Measurements from ENCODE around the gene EFR3B.

Gene EFR3B

DNA sequence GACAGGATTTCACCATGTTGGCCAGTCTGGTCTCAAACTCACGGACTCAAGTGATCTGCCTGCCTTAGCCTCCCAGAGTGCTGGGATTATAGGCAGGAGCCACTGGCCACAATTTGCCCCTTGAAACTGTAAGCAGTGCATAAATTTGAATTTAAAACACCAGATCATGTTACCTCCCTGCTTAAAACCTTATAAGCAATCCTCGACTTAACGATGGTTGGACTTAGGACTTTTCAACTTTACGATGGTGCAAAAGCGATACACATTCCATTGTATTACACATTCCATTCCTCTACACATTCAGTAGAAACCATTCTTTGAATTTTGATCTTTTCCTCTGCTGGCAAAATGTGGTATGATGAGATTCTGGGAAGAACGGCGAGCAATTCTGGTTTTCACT is 23.2 kb upstream of the EFR3B start:
- DNase-seq = no peak
- no peak overlapping the region for H3K4ac ChIP-seq (ENCODE audit: low read depth, low read length)
- no peak overlapping the region for H2BK15ac ChIP-seq (replicated peaks; ENCODE audit: low read depth)
- no peak overlapping the region for H3K23ac ChIP-seq (ENCODE audit: low read length)
- no peak overlapping the region for H2BK120ac ChIP-seq (ENCODE audit: low read depth, low read length)
- no peak overlapping the region for H3K56ac ChIP-seq (ENCODE audit: low read length)
- H3K36me3 ChIP-seq (ENCODE audit: control insufficient read depth, insufficient read depth, low read length) = no peaks in the 10 kb centered on the region
- H3K9ac ChIP-seq (ENCODE audit: low read length) = no peak overlapping the region
- H3K4me1 ChIP-seq (ENCODE audit: control insufficient read depth, low read depth, low read length) = no peaks in the 10 kb centered on the region
- no peak overlapping the region for H3K4me3 ChIP-seq (ENCODE audit: low read length)
- H4K5ac ChIP-seq (ENCODE audit: low read length) = no peak overlapping the region
- no peak overlapping the region for H2BK5ac ChIP-seq (ENCODE audit: low read length)
- no peaks in the 10 kb centered on the region for H3K79me1 ChIP-seq (ENCODE audit: low read length)
- H3K27me3 ChIP-seq (ENCODE audit: insufficient read depth, low read length, poor library complexity) = no peaks in the 10 kb centered on the region
- H4K8ac ChIP-seq (ENCODE audit: low read depth, low read length) = no peak overlapping the region
- H3K18ac ChIP-seq (ENCODE audit: low read length) = no peak overlapping the region
- no peak overlapping the region for H2AK5ac ChIP-seq (ENCODE audit: low read length)
- WGBS (ENCODE audit: extremely low coverage, insufficient coverage, low lambda C conversion rate) = no CpG with 5 or more reads among the region's 7 CpGs
- H3K79me2 ChIP-seq (ENCODE audit: control insufficient read depth, insufficient read depth, low read length) = no peaks in the 10 kb centered on the region
- no peak overlapping the region for H3K27ac ChIP-seq (ENCODE audit: low read depth, low read length)
- H3K4me2 ChIP-seq (ENCODE audit: low read length) = no peak overlapping the region

DNA sequence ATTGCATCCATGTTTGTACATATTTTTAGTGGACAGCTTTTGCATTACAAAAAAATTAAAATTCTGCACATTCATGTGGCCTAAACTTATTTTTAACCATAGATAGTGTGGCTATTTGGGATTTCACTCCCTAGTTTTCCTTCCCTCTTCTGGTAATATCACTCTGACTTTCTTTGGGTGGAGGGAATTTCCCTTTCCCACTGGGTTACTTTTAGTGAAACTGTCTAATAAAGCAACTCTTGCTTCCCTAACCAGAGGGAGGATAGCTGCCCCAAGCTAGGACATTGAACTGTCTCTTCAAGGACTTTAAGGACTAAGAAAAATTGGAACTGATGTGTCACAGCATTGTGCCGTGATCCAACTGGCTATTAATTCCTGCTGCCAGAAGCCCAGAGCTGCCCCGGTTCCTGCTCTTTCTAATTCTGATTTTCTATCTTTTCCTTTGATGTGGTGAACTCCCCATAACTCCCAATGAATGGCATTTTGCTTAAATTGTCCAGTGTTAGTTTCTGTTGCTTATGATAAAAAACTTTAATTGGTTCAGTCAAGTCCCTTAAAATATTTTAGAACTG is 20.0 kb upstream of the EFR3B start:
- Histone ChIP-seq H3K36me3 (ENCODE audit: control insufficient read depth, insufficient read depth, low read length) (no peaks in the 10 kb centered on the region), H2BK120ac (ENCODE audit: low read depth, low read length) (no peak overlapping the region), H3K4me2 (ENCODE audit: low read length) (no peak overlapping the region), H3K4ac (ENCODE audit: low read depth, low read length) (no peak overlapping the region), H2BK15ac (replicated peaks; ENCODE audit: low read depth) (no peak overlapping the region), H3K79me1 (ENCODE audit: low read length) (no peaks in the 10 kb centered on the region), H3K18ac (ENCODE audit: low read length) (no peak overlapping the region), H3K79me2 (ENCODE audit: control insufficient read depth, insufficient read depth, low read length) (no peaks in the 10 kb centered on the region), H3K9ac (ENCODE audit: low read length) (no peak overlapping the region), H3K56ac (ENCODE audit: low read length) (no peak overlapping the region), H4K8ac (ENCODE audit: low read depth, low read length) (no peak overlapping the region), H3K27me3 (ENCODE audit: insufficient read depth, low read length, poor library complexity) (no peaks in the 10 kb centered on the region), H3K27ac (ENCODE audit: low read depth, low read length) (no peak overlapping the region), H3K4me3 (ENCODE audit: low read length) (no peak overlapping the region), H3K4me1 (ENCODE audit: control insufficient read depth, low read depth, low read length) (no peaks in the 10 kb centered on the region), H4K5ac (ENCODE audit: low read length) (no peak overlapping the region), H2BK5ac (ENCODE audit: low read length) (no peak overlapping the region), H2AK5ac (ENCODE audit: low read length) (no peak overlapping the region), H3K23ac (ENCODE audit: low read length) (no peak overlapping the region)
- no peak for DNase-seq
- no CpG with 5 or more reads among the region's 2 CpGs for WGBS (ENCODE audit: extremely low coverage, insufficient coverage, low lambda C conversion rate)

DNA sequence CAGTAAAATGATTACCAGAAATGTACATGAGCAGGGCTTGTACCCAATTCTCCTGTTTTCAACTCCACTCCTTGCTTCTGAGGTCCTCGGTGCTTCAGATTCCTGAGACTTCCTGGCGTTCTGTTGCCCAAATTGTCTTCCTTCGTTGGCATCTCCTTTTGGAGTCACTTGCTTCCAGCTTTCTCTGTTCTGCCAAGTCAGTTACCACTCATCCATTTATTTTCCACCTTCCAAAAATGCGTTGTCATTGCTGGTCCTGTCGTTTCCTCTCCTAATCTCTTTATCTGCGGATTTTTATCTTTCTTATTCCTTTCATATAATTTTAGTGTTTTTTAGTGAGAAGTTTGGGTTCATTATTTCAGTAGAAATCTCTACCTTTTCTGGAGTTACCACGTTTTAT is 18.5 kb upstream of the EFR3B start:
- DNase-seq = no peak
- no peak overlapping the region for H2BK15ac ChIP-seq (replicated peaks; ENCODE audit: low read depth)
- no peaks in the 10 kb centered on the region for H3K4me1 ChIP-seq (ENCODE audit: control insufficient read depth, low read depth, low read length)
- no peaks in the 10 kb centered on the region for H3K36me3 ChIP-seq (ENCODE audit: control insufficient read depth, insufficient read depth, low read length)
- H3K23ac ChIP-seq (ENCODE audit: low read length) = no peak overlapping the region
- H4K5ac ChIP-seq (ENCODE audit: low read length) = no peak overlapping the region
- no peak overlapping the region for H3K4ac ChIP-seq (ENCODE audit: low read depth, low read length)
- no peak overlapping the region for H3K18ac ChIP-seq (ENCODE audit: low read length)
- no peak overlapping the region for H3K4me3 ChIP-seq (ENCODE audit: low read length)
- H3K56ac ChIP-seq (ENCODE audit: low read length) = no peak overlapping the region
- no peaks in the 10 kb centered on the region for H3K79me1 ChIP-seq (ENCODE audit: low read length)
- H3K79me2 ChIP-seq (ENCODE audit: control insufficient read depth, insufficient read depth, low read length) = no peaks in the 10 kb centered on the region
- whole genome bisulfite sequencing (ENCODE audit: extremely low coverage, insufficient coverage, low lambda C conversion rate) = no CpG with 5 or more reads among the region's 7 CpGs
- H3K4me2 ChIP-seq (ENCODE audit: low read length) = no peak overlapping the region
- H4K8ac ChIP-seq (ENCODE audit: low read depth, low read length) = no peak overlapping the region
- no peak overlapping the region for H2AK5ac ChIP-seq (ENCODE audit: low read length)
- H3K27me3 ChIP-seq (ENCODE audit: insufficient read depth, low read length, poor library complexity) = no peaks in the 10 kb centered on the region
- H2BK5ac ChIP-seq (ENCODE audit: low read length) = no peak overlapping the region
- no peak overlapping the region for H2BK120ac ChIP-seq (ENCODE audit: low read depth, low read length)
- H3K9ac ChIP-seq (ENCODE audit: low read length) = no peak overlapping the region
- H3K27ac ChIP-seq (ENCODE audit: low read depth, low read length) = no peak overlapping the region

DNA sequence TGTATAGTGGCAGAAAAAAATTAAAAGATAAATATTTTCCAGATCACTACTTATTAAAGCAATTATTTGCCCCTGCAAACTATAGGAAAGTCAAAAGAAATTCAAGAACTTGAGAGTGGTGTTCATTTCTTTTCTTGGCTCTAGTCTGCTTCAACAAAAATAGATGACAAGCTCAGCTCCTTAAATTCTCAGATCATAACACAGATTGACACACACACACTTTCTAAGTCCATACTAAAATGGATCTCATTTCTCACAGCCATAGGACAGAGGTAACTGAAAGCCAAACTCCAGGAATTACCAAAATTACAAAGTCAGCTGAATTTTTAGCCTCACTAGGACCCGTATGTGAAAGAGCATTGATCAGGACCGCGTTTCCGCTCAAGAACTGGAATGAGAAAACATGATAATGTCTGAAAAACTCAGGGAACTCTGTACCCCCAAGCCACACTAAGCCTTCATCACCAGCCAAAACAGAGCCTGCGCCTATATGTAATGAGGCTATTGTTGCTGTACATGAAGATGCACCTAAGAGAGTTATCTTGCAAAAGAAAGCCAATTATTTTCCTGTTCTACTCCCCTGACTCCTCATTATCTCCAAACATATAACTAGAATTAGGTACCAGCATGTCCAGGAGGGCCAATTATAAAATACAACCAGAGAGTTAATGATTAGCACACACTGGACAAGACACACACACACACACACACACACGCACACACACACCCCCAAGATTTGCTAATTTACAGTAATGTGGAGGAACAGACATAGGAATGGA is 16.5 kb upstream of the EFR3B start:
- Histone ChIP-seq H3K36me3 (ENCODE audit: control insufficient read depth, insufficient read depth, low read length) (no peaks in the 10 kb centered on the region), H3K4ac (ENCODE audit: low read depth, low read length) (no peak overlapping the region), H2BK5ac (ENCODE audit: low read length) (no peak overlapping the region), H3K4me2 (ENCODE audit: low read length) (no peak overlapping the region), H3K9ac (ENCODE audit: low read length) (no peak overlapping the region), H2BK120ac (ENCODE audit: low read depth, low read length) (no peak overlapping the region), H3K79me2 (ENCODE audit: control insufficient read depth, insufficient read depth, low read length) (no peaks in the 10 kb centered on the region), H4K5ac (ENCODE audit: low read length) (no peak overlapping the region), H3K27me3 (ENCODE audit: insufficient read depth, low read length, poor library complexity) (no peaks in the 10 kb centered on the region), H3K18ac (ENCODE audit: low read length) (no peak overlapping the region), H2AK5ac (ENCODE audit: low read length) (no peak overlapping the region), H3K4me3 (ENCODE audit: low read length) (no peak overlapping the region), H3K23ac (ENCODE audit: low read length) (no peak overlapping the region), H3K4me1 (ENCODE audit: control insufficient read depth, low read depth, low read length) (no peaks in the 10 kb centered on the region), H2BK15ac (replicated peaks; ENCODE audit: low read depth) (no peak overlapping the region), H3K79me1 (ENCODE audit: low read length) (no peaks in the 10 kb centered on the region), H3K27ac (ENCODE audit: low read depth, low read length) (no peak overlapping the region), H4K8ac (ENCODE audit: low read depth, low read length) (no peak overlapping the region), H3K56ac (ENCODE audit: low read length) (no peak overlapping the region)
- WGBS (ENCODE audit: extremely low coverage, insufficient coverage, low lambda C conversion rate) = no CpG with 5 or more reads among the region's 6 CpGs
- DNase-seq = no peak

DNA sequence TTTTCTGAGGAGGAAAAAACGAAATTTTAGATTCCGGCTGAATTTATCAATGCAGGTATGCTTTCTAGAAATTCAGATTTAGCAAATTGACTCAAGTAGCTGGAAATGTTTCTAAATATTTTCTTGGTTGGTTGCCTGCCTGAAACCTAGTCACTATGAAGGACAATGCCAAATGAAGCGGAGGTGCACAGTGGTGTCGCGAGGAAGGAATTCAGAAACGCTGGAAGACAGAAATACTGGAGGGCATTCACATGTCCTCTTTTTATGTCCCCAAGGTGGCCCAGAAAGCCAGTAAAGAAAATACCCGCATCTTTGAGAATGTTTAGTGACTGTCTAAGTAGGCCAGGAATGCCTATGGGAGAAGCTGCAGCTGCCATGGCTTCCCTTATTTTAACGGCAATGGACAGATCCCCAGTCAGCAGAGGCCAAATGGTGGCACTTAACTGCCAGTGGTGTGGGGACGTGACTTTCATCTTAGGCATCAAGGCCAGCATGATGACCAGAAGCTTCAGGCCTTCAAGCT is 15.8 kb upstream of the EFR3B start:
- H4K5ac ChIP-seq (ENCODE audit: low read length) = no peak overlapping the region
- DNase-seq = no peak
- no peak overlapping the region for H3K18ac ChIP-seq (ENCODE audit: low read length)
- H3K36me3 ChIP-seq (ENCODE audit: control insufficient read depth, insufficient read depth, low read length) = no peaks in the 10 kb centered on the region
- H4K8ac ChIP-seq (ENCODE audit: low read depth, low read length) = no peak overlapping the region
- H2AK5ac ChIP-seq (ENCODE audit: low read length) = no peak overlapping the region
- H3K4me1 ChIP-seq (ENCODE audit: control insufficient read depth, low read depth, low read length) = no peaks in the 10 kb centered on the region
- H3K23ac ChIP-seq (ENCODE audit: low read length) = no peak overlapping the region
- H3K56ac ChIP-seq (ENCODE audit: low read length) = no peak overlapping the region
- H2BK120ac ChIP-seq (ENCODE audit: low read depth, low read length) = no peak overlapping the region
- no peak overlapping the region for H2BK15ac ChIP-seq (replicated peaks; ENCODE audit: low read depth)
- no peaks in the 10 kb centered on the region for H3K79me1 ChIP-seq (ENCODE audit: low read length)
- WGBS (ENCODE audit: extremely low coverage, insufficient coverage, low lambda C conversion rate) = no CpG with 5 or more reads among the region's 9 CpGs
- no peak overlapping the region for H3K9ac ChIP-seq (ENCODE audit: low read length)
- H3K79me2 ChIP-seq (ENCODE audit: control insufficient read depth, insufficient read depth, low read length) = no peaks in the 10 kb centered on the region
- no peak overlapping the region for H3K27ac ChIP-seq (ENCODE audit: low read depth, low read length)
- H3K27me3 ChIP-seq (ENCODE audit: insufficient read depth, low read length, poor library complexity) = no peaks in the 10 kb centered on the region
- no peak overlapping the region for H3K4me2 ChIP-seq (ENCODE audit: low read length)
- no peak overlapping the region for H2BK5ac ChIP-seq (ENCODE audit: low read length)
- H3K4ac ChIP-seq (ENCODE audit: low read depth, low read length) = no peak overlapping the region
- no peak overlapping the region for H3K4me3 ChIP-seq (ENCODE audit: low read length)

Measured in mesendoderm (in vitro differentiated cells).